ENCODE data around the gene TUBGCP6. TPM values are rescaled to one million over a fixed set of nuclear protein-coding genes. Genes with fewer than 3 reads are reported as not detected.
"Not testable (repeated sequence)": the region's sequence is repeated elsewhere in the genome, so short reads cannot be mapped to it uniquely, and the experiment has no call there.

TUBGCP6 gene
- total and polyA plus RNA-seq, 9 donors, result 7.5 to 52.2 (median 40.8) TPM

GRCh38 chr22:50169774-50170341 lies 75.0 kb downstream of the TUBGCP6 start:
- Histone ChIP-seq H3K4me3 (peak overlapping the region; percentile 34), H3K27me3 (no peaks in the 10 kb centered on the region), H3K9me3 (no peaks in the 10 kb centered on the region), H3K4me1 (ENCODE audit: insufficient read depth) (peaks cover 5% of the 10 kb centered on the region), H3K36me3 (no peaks in the 10 kb centered on the region), H3K27ac (no peak overlapping the region)
- WGBS, 3 donors, result 0 to 1% (median 0%) methylated on average over 5 to 70 of the region's 70 CpGs
- intact Hi-C loops (cut with DNase I), result no loop called here
- TF ChIP-seq POLR2A (IDR thresholded peaks at IDR 0.05), result no peak
- TF ChIP-seq EP300 (IDR thresholded peaks at IDR 0.05), result no peak
- no peak for TF ChIP-seq CTCF (IDR thresholded peaks at IDR 0.05)
- DNase-seq, result peak in 4 of 5 donors; percentile 15 to 58 (median 42)

- peak in 3 of 5 donors; percentile 28 to 47 (median 42) for DNase-seq
- intact Hi-C loops (cut with DNase I), result no loop called here
- H3K9me3 ChIP-seq, result no peaks in the 10 kb centered on the region
- no peaks in the 10 kb centered on the region for H3K27me3 ChIP-seq
- no peak for TF ChIP-seq EP300 (IDR thresholded peaks at IDR 0.05)
- no peak for TF ChIP-seq POLR2A (IDR thresholded peaks at IDR 0.05)
- TF ChIP-seq CTCF (IDR thresholded peaks at IDR 0.05), result no peak
- peak overlapping the region; percentile 34 for H3K4me3 ChIP-seq
- no peaks in the 10 kb centered on the region for H3K36me3 ChIP-seq
- no peak overlapping the region for H3K27ac ChIP-seq
- WGBS, 3 donors, result 4 to 5% (median 5%) methylated on average over 30 to 36 of the region's 36 CpGs
- H3K4me1 ChIP-seq (ENCODE audit: insufficient read depth), result peaks cover 5% of the 10 kb centered on the region
Observed at GRCh38 chr22:50169181-50169759, 75.6 kb downstream of the TUBGCP6 start.

GRCh38 chr22:50168490-50169180 lies 76.2 kb downstream of the TUBGCP6 start:
- H3K4me3 ChIP-seq; intact Hi-C loops (cut with DNase I); H3K4me1 ChIP-seq (ENCODE audit: insufficient read depth); H3K9me3 ChIP-seq; H3K27ac ChIP-seq; DNase-seq; H3K36me3 ChIP-seq; H3K27me3 ChIP-seq: not testable (repeated sequence)
- WGBS, 3 donors, result 61 to 78% (median 61%) methylated on average over 5 of the region's 5 CpGs

GRCh38 chr22:50167689-50168489 lies 76.9 kb downstream of the TUBGCP6 start:
- Histone ChIP-seq H3K4me1 (ENCODE audit: insufficient read depth) (peaks cover 5% of the 10 kb centered on the region), H3K27ac (no peak overlapping the region), H3K27me3 (no peaks in the 10 kb centered on the region), H3K36me3 (no peaks in the 10 kb centered on the region), H3K9me3 (no peaks in the 10 kb centered on the region), H3K4me3 (no peak overlapping the region)
- 50 to 56% (median 56%) methylated on average over 11 of the region's 11 CpGs for WGBS, 3 donors
- intact Hi-C loops (cut with DNase I), result no loop called here
- no peak for TF ChIP-seq EP300 (IDR thresholded peaks at IDR 0.05)
- TF ChIP-seq POLR2A (IDR thresholded peaks at IDR 0.05), result no peak
- peak in 1 of 5 donors; percentile 26 for DNase-seq

Other genes starting within 250 kb of the TUBGCP6 start
- under 1 TPM in 3 of 7 donors, not detected in 4; 0.10 to 0.18 (median 0.10) TPM for gene IL17REL, start 232.3 kb downstream of the TUBGCP6 start, total RNA-seq
- gene IL17REL, start 232.3 kb downstream of the TUBGCP6 start, polyA plus RNA-seq, result under 1 TPM in 1 of 2 donors, not detected in 1; 0.05 TPM
- gene TTLL8, start 186.7 kb downstream of the TUBGCP6 start, total RNA-seq, result not detected
- gene TTLL8, start 186.7 kb downstream of the TUBGCP6 start, polyA plus RNA-seq, result not detected
- 1 to 10 TPM in 1 of 7 donors, under 1 TPM in 4, not detected in 2; 0.11 to 1.1 (median 0.35) TPM for gene MLC1, start 159.6 kb downstream of the TUBGCP6 start, total RNA-seq
- gene MLC1, start 159.6 kb downstream of the TUBGCP6 start, polyA plus RNA-seq, result under 1 TPM; 0.27 to 0.67 TPM
- 1 to 10 TPM in 6 of 7 donors, under 1 TPM in 1; 0.94 to 6.3 (median 2.5) TPM for gene MOV10L1, start 155.0 kb downstream of the TUBGCP6 start, total RNA-seq
- 1 to 10 TPM; 1.6 to 2.0 TPM for gene MOV10L1, start 155.0 kb downstream of the TUBGCP6 start, polyA plus RNA-seq
- 1 to 10 TPM; 1.8 to 5.6 (median 3.1) TPM for gene PANX2, start 74.3 kb downstream of the TUBGCP6 start, total RNA-seq
- 1 to 10 TPM in 1 of 2 donors, under 1 TPM in 1; 0.27 to 2.0 TPM for gene PANX2, start 74.3 kb downstream of the TUBGCP6 start, polyA plus RNA-seq
- gene TRABD, start 59.1 kb downstream of the TUBGCP6 start, total RNA-seq, result 10 to 100 TPM; 23.5 to 35.2 (median 27.2) TPM
- 10 to 100 TPM in 1 of 2 donors, under 1 TPM in 1; 0.58 to 25.9 TPM for gene TRABD, start 59.1 kb downstream of the TUBGCP6 start, polyA plus RNA-seq
- 10 to 100 TPM; 18.9 to 31.1 (median 23.0) TPM for gene SELENOO, start 44.0 kb downstream of the TUBGCP6 start, total RNA-seq
- 10 to 100 TPM in 1 of 2 donors, under 1 TPM in 1; 0.40 to 23.4 TPM for gene SELENOO, start 44.0 kb downstream of the TUBGCP6 start, polyA plus RNA-seq
- 10 to 100 TPM; 24.9 to 44.6 (median 41.1) TPM for gene HDAC10, start 6.2 kb upstream of the TUBGCP6 start, total RNA-seq
- 10 to 100 TPM in 1 of 2 donors, 1 to 10 TPM in 1; 2.3 to 33.2 TPM for gene HDAC10, start 6.2 kb upstream of the TUBGCP6 start, polyA plus RNA-seq
- gene MAPK12, start 16.7 kb upstream of the TUBGCP6 start, total RNA-seq, result 10 to 100 TPM in 6 of 7 donors, 1 to 10 TPM in 1; 7.9 to 35.3 (median 23.3) TPM
- 10 to 100 TPM in 1 of 2 donors, under 1 TPM in 1; 0.87 to 26.5 TPM for gene MAPK12, start 16.7 kb upstream of the TUBGCP6 start, polyA plus RNA-seq
- 10 to 100 TPM in 4 of 7 donors, 1 to 10 TPM in 3; 2.0 to 31.6 (median 12.0) TPM for gene MAPK11, start 25.4 kb upstream of the TUBGCP6 start, total RNA-seq
- gene MAPK11, start 25.4 kb upstream of the TUBGCP6 start, polyA plus RNA-seq, result 10 to 100 TPM in 1 of 2 donors, under 1 TPM in 1; 0.92 to 13.0 TPM
- gene PLXNB2, start 62.6 kb upstream of the TUBGCP6 start, total RNA-seq, result 100 to 1,000 TPM; 121 to 274 (median 229) TPM
- 100 to 1,000 TPM in 1 of 2 donors, 10 to 100 TPM in 1; 26.5 to 135 TPM for gene PLXNB2, start 62.6 kb upstream of the TUBGCP6 start, polyA plus RNA-seq
- gene DENND6B, start 82.0 kb upstream of the TUBGCP6 start, total RNA-seq, result 10 to 100 TPM in 2 of 7 donors, 1 to 10 TPM in 5; 2.6 to 17.3 (median 7.4) TPM
- 1 to 10 TPM in 1 of 2 donors, under 1 TPM in 1; 0.38 to 5.6 TPM for gene DENND6B, start 82.0 kb upstream of the TUBGCP6 start, polyA plus RNA-seq
- gene PPP6R2, start 98.3 kb upstream of the TUBGCP6 start, total RNA-seq, result 10 to 100 TPM; 30.1 to 52.9 (median 37.8) TPM
- 10 to 100 TPM in 1 of 2 donors, 1 to 10 TPM in 1; 8.2 to 33.4 TPM for gene PPP6R2, start 98.3 kb upstream of the TUBGCP6 start, polyA plus RNA-seq
- gene SBF1, start 230.0 kb upstream of the TUBGCP6 start, total RNA-seq, result 10 to 100 TPM; 25.6 to 86.0 (median 65.1) TPM
- 10 to 100 TPM in 1 of 2 donors, 1 to 10 TPM in 1; 1.9 to 36.7 TPM for gene SBF1, start 230.0 kb upstream of the TUBGCP6 start, polyA plus RNA-seq
- gene ADM2, start 236.5 kb upstream of the TUBGCP6 start, total RNA-seq, result 1 to 10 TPM in 1 of 7 donors, under 1 TPM in 3, not detected in 3; 0.11 to 2.6 (median 0.21) TPM
- under 1 TPM; 0.01 to 0.03 TPM for gene ADM2, start 236.5 kb upstream of the TUBGCP6 start, polyA plus RNA-seq
- gene MIOX, start 241.8 kb upstream of the TUBGCP6 start, total RNA-seq, result under 1 TPM in 1 of 7 donors, not detected in 6; 0.20 TPM
- not detected for gene MIOX, start 241.8 kb upstream of the TUBGCP6 start, polyA plus RNA-seq